ENCODE measurements around the gene NDRG4. TPM values are rescaled to one million over a fixed set of nuclear protein-coding genes. Genes with fewer than 3 reads are reported as not detected.

The NDRG4 gene
- total RNA-seq, 1 donor from 2014 or later = 38.4 TPM

- DNase-seq (ENCODE audit: extremely low read depth, low read depth, low spot score) = no peak
Observed at GRCh38 chr16:58493756-58494431, 6.0 kb upstream of the NDRG4 start.

DNA sequence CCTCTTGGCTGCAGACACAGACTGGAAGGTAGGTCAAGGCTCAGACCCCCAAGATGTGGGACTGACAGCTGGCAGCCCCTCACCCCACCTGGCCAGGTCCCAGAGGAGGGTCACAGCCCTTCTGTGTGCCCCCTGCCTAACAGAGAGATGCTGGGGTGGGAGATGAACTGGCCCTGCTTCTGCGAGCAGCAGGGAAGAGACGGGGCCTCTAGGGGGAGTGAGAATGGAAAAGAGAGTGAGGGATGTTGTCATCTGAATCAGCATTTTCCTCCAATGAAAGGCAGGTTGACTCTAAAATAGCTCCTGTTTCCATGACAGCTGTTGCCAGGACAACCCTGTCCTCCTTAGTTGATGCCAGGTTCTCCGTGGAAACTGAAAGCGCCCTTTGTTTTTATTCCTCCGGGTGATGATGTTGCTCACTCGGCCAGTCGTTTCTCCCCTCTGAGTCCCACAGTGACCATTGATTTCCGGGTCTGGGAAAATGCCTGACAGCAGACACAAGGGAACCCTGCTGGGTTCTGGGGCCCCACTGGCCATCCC lies 4.9 kb upstream of the NDRG4 start:
- peak; percentile 90 for DNase-seq (ENCODE audit: extremely low read depth, low read depth, low spot score)

DNA sequence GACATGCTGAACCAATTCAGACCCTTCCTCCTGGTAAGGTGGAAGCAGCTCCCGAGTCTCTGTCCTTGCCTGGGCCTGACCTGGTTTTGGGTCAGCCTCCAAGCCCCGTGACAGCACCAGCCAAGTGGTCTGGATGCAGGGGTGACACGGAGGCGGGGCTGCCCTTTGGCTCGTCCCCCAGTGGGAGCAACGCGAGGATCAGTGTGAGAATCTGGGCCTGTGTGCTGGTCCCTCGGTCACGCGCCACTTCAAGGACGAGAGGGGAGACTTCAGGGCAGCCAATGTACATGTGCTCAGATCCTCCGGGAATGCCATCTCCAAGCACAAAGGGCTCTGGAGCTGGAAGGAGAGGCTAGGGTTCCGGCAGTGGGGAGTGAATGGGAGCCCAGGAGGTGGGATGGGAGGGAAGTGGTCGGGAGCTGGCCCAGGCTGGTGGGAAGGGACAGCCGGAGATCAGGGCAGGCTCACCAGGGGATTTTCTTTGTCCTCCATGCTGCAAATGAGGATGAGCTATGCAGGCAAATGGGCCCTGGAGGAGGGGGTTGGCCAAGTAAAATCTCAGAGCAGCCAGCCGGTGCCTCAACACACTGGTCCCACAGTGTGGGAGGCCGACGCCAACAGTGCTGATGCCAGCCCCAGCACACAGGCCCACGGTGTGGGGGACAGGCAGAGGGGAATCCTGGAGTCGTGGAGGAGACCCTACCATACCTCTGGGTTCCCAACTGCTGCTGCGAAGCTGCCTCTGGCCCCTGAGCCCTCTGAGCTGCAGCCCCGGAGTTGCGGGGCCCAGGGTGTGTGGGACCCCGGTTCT lies 4.2 kb upstream of the NDRG4 start:
- no peak for DNase-seq (ENCODE audit: extremely low read depth, low read depth, low spot score)

- DNase-seq (ENCODE audit: extremely low read depth, low read depth, low spot score) = no peak
Observed at GRCh38 chr16:58497468-58497867, 2.5 kb upstream of the NDRG4 start.

GRCh38 chr16:58497935-58498334 lies 2.0 kb upstream of the NDRG4 start:
- no peak for DNase-seq (ENCODE audit: extremely low read depth, low read depth, low spot score)

GRCh38 chr16:58498341-58499091 lies 1.4 kb upstream of the NDRG4 start:
- DNase-seq (ENCODE audit: extremely low read depth, low read depth, low spot score) = no peak

GRCh38 chr16:58499092-58499511 lies 841 bp upstream of the NDRG4 start:
- DNase-seq (ENCODE audit: extremely low read depth, low read depth, low spot score) = no peak

DNA sequence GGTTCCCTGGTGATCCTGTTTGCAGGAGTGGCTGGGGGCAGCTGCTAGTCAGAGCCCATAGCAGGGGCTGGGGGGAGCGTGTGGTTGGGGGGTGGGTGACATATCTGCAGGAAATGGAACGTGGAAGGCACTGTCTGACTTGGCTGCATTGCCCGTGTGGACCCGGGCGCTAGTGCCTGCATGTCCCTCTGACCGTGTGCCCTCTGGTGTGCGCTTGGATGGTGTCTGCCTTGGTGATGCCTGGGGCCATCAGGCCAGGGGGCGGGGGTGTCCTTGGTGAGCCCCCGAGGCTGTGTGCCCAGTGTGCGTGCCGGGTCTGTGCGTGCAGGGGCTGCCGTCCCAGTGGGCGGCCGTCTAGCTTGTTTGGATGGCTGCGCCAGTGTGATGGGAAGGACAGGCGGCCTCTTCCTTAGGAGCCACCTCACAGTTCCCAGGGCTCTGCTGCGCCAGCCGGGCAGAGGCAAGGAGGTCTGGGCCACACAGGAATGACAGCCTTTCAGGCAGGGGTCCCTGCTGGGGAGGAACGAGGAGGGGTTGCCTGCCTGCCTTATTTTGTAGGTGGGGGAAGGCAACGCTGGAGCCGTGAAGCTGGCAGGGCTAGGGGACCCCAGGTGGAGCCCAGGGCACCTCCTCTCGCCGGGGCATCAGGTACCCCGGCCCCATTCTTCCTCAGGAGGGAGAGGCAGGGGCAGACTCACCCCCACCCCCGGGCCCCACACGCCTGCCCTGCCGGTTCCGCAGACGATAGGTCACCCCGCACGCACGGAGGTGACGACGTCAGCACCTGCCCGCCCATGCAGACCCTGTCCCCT lies 693 bp downstream of the NDRG4 start:
- DNase-seq (ENCODE audit: extremely low read depth, low read depth, low spot score) = no peak

GRCh38 chr16:58501242-58502131 lies 1.5 kb downstream of the NDRG4 start:
- DNase-seq (ENCODE audit: extremely low read depth, low read depth, low spot score) = no peak

- DNase-seq (ENCODE audit: extremely low read depth, low read depth, low spot score) = no peak
Observed at GRCh38 chr16:58502217-58502921, 2.4 kb downstream of the NDRG4 start.

DNA sequence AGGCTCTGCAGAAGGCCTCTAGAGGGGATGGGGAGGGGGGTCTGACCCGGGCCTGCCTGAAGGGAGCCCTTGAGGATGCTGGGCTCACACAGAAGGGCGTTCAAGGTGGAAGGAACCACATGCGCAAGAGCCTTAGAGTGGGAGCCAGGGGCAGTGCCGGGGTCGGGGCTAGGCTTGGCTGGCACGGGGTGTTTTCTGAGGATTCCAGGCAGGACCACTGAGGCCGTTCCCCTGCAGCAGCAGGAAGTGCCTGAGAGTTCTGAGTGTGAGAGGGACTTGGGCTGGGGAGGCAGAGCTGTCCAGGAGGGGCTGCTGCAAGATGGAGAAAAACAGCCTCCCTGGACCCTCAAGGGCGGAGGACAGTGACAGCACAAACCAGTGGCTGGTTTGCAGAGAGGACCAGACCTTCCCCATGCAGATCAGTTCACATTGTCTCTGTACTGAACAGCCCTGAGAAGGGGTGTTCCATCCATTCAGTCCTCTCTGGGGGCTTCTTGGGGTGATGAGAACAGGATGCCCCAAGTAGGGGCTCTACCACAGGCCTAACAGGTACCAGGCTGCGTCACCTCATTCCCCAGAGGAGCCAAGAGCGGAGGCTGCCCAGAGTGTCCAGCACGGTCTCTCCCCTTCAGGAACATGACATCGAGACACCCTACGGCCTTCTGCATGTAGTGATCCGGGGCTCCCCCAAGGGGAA lies 3.4 kb downstream of the NDRG4 start:
- no peak for DNase-seq (ENCODE audit: extremely low read depth, low read depth, low spot score)

DNA sequence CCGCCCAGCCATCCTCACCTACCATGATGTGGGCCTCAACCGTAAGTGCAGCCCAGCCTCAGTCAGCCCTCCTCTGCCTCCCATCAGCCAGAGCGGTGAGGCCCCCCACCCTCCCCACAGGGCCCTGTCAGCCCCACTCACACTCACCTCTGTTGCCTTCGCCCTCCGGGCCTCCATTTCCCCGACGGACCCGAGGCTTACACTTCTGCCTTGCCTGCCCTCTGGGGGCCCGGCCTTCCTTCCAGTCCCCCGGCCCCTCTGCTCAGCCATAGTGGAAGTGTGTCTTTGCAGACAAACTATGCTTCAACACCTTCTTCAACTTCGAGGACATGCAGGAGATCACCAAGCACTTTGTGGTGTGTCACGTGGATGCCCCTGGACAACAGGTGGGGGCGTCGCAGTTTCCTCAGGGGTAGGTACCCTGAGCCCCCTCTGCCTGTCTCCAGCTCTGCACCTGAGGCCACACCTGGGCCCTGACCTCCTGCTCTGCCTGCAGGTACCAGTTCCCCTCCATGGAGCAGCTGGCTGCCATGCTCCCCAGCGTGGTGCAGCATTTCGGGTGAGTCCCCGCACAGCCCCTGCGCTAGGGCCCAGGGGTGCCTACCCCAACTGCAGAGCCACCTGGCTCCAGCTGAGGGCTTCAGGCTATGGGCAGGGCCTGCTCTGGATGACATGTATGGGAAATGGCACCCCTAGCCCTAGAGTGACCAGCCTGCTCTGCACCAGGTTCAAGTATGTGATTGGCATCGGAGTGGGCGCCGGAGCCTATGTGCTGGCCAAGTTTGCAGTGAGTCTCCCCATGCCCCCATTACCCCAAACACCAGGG lies 4.1 kb downstream of the NDRG4 start:
- no peak for DNase-seq (ENCODE audit: extremely low read depth, low read depth, low spot score)

- no peak for DNase-seq (ENCODE audit: extremely low read depth, low read depth, low spot score)
Observed at GRCh38 chr16:58506241-58507194, 6.6 kb downstream of the NDRG4 start.

DNA sequence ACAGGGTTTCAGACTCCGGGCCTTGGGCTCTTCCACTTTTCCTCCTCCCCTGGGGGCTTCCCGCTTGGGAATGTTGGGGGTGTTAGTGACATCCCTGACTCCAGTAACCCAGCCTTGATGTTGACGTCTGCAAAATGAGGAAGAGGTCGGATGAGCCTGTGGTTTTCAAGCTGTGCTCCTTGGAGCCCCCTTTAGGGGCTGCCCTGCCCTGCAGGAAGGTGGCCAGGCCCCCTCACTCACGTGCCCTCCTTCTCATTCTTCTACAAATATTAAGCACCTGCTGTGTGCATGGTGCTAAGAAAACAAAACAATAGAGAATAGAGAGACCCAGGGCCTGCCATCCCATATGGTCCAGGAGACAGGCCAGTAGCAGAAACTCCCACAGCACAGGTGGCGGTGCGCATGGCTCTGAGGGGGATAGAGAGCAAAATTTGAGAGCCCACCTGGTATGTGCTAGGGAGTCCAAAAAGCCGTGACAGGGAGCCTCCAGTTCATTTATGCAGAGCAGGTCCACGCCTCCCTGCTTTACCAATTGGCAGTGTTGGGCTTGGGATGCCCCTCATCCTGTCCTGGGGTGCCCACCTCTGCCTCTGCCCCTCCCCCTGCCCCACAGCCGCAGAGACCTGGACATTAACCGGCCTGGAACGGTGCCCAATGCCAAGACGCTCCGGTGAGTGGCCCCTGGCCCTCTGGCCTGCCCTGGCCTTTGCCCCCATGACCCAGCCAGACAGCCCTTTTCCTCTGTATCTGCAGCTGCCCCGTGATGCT lies 7.4 kb downstream of the NDRG4 start:
- DNase-seq (ENCODE audit: extremely low read depth, low read depth, low spot score) = no peak

DNA sequence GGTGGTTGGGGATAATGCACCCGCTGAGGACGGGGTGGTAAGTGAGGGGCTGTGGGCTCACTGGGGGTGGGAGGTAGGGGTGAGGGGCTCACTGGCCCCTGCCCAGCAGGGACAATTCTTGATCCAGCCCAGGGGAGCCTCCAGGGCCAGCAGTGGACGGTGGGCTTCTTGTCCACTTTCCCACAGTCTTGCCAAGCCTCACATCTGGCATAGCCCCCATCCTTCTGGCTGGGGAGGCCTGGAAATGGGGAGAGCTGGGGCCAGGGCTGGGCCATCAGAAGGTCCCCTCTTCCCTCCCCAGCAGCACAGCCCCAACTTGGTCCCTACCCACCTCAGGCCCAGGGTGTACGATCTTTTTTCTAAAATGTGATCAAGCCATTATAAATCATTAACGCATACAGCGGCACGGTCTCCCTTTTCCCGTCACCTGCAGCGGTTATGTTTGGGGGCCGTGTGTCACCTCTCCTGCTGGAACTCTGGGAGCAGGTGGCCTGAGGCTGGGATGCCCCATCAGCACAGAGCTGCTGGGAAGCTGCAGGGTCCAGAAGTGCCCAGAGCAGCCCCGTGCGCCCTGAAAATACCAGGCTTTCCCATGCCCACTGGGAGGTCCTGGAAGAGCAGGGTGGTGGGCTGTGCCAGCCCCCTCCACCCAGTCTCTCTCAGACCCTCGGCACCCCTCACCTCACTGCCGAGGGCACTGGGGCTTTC lies 8.2 kb downstream of the NDRG4 start:
- no peak for DNase-seq (ENCODE audit: extremely low read depth, low read depth, low spot score)
